ENCODE measurements around the gene CRISPLD2.
A peak's percentile ranks its signal among the peaks of the same experiment; 100 is the strongest.
"Not testable (repeated sequence)": the region's sequence is repeated elsewhere in the genome, so short reads cannot be mapped to it uniquely, and the experiment has no call there.

The CRISPLD2 gene

DNA sequence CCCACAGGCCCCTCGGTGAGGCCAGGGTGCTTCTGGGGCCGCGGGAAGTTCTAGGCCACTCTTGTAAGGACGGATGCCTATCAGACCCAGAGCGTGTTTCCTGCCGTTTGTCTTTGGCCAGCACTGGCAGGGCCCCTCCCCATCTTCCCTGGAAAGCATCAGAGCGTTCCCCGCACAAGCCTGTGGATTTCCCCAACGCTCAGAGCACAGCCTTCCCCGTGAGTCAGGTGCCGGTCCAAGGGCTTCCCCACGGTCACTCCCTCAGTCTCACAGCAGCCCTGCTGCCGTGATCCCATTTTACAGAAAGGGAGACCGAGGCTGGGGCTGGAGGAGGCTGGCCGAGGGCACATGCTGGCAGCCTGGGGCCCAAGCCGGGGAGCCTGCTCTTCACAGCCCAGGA, 33.7 kb downstream of the CRISPLD2 start (continued):
- TF ChIP-seq, protein P1, sequence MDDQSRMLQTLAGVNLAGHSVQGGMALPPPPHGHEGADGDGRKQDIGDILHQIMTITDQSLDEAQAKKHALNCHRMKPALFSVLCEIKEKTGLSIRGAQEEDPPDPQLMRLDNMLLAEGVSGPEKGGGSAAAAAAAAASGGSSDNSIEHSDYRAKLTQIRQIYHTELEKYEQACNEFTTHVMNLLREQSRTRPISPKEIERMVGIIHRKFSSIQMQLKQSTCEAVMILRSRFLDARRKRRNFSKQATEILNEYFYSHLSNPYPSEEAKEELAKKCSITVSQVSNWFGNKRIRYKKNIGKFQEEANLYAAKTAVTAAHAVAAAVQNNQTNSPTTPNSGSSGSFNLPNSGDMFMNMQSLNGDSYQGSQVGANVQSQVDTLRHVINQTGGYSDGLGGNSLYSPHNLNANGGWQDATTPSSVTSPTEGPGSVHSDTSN (CRISPR knock-in tag; IDR thresholded peaks at IDR 0.05): no peak
- no peak for TF ChIP-seq ZNF175 (tag by site-specific recombination; IDR thresholded peaks at IDR 0.05)

DNA sequence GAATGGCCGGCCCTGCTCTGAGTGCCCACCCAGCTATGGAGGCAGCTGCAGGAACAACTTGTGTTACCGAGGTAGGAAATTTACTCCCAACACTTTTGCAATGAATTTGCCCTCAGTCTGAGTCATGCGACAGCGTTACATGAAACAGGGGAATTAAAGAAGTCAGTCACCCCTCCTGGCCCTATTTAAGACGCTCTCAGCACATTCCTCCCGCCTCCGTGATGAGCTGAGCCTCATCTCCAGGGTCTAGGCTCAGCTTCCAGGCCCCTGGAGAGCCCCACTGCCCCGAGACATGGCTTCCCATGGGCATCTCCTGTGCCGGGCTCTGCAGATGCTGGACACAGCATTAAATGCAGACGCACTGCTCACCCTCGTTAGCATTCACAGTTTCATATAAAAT, 35.0 kb downstream of the CRISPLD2 start:
- CTCF ChIA-PET: interaction anchor here (0.6 kb wide), 1 partner anchor 113 kb away, joined by 3 read pairs; no protein-coding TSS in a partner anchor
- POLR2A ChIA-PET: no interaction called here
- no peaks in the 10 kb centered on the region; the same call in 1 of the 2 replicates for H3K4me1 ChIP-seq (ENCODE audit: control insufficient read depth, insufficient read depth, low read length)
- H3K4me3 ChIP-seq (ENCODE audit: low read depth, low read length): no peak overlapping the region
- TF ChIP-seq ZNF549 (tag by site-specific recombination; IDR thresholded peaks at IDR 0.05) (no peak), EGR2 (tag by site-specific recombination; IDR thresholded peaks at IDR 0.05; ENCODE audit: low read depth) (no peak), ZNF426 (tag by site-specific recombination; IDR thresholded peaks at IDR 0.05) (no peak), ZIC2 (tag by site-specific recombination; IDR thresholded peaks at IDR 0.05) (no peak), ZNF175 (tag by site-specific recombination; IDR thresholded peaks at IDR 0.05) (no peak), YY1 (tag by site-specific recombination; IDR thresholded peaks at IDR 0.05) (no peak), ZNF621 (tag by site-specific recombination; IDR thresholded peaks at IDR 0.05) (no peak)
- TF ChIP-seq, protein P2, sequence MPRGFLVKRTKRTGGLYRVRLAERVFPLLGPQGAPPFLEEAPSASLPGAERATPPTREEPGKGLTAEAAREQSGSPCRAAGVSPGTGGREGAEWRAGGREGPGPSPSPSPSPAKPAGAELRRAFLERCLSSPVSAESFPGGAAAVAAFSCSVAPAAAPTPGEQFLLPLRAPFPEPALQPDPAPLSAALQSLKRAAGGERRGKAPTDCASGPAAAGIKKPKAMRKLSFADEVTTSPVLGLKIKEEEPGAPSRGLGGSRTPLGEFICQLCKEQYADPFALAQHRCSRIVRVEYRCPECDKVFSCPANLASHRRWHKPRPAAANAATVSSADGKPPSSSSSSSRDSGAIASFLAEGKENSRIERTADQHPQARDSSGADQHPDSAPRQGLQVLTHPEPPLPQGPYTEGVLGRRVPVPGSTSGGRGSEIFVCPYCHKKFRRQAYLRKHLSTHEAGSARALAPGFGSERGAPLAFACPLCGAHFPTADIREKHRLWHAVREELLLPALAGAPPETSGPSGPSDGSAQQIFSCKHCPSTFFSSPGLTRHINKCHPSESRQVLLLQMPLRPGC (tag by site-specific recombination; IDR thresholded peaks at IDR 0.05): no peak
- TF ChIP-seq, protein P3, sequence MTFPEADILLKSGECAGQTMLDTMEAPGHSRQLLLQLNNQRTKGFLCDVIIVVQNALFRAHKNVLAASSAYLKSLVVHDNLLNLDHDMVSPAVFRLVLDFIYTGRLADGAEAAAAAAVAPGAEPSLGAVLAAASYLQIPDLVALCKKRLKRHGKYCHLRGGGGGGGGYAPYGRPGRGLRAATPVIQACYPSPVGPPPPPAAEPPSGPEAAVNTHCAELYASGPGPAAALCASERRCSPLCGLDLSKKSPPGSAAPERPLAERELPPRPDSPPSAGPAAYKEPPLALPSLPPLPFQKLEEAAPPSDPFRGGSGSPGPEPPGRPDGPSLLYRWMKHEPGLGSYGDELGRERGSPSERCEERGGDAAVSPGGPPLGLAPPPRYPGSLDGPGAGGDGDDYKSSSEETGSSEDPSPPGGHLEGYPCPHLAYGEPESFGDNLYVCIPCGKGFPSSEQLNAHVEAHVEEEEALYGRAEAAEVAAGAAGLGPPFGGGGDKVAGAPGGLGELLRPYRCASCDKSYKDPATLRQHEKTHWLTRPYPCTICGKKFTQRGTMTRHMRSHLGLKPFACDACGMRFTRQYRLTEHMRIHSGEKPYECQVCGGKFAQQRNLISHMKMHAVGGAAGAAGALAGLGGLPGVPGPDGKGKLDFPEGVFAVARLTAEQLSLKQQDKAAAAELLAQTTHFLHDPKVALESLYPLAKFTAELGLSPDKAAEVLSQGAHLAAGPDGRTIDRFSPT (tag by site-specific recombination; IDR thresholded peaks at IDR 0.05): no peak
- no peaks in the 10 kb centered on the region; the same call in 1 of the 2 replicates for H3K9me3 ChIP-seq (ENCODE audit: control insufficient read depth, insufficient read depth, low read depth, low read length)
- no peaks in the 10 kb centered on the region for H3K36me3 ChIP-seq (ENCODE audit: control insufficient read depth in 2 of 2, insufficient read depth in 1 of 2, low read length in 2 of 2)
- H3K27ac ChIP-seq (ENCODE audit: extremely low read depth, low read depth, low read length): no peak overlapping the region

DNA sequence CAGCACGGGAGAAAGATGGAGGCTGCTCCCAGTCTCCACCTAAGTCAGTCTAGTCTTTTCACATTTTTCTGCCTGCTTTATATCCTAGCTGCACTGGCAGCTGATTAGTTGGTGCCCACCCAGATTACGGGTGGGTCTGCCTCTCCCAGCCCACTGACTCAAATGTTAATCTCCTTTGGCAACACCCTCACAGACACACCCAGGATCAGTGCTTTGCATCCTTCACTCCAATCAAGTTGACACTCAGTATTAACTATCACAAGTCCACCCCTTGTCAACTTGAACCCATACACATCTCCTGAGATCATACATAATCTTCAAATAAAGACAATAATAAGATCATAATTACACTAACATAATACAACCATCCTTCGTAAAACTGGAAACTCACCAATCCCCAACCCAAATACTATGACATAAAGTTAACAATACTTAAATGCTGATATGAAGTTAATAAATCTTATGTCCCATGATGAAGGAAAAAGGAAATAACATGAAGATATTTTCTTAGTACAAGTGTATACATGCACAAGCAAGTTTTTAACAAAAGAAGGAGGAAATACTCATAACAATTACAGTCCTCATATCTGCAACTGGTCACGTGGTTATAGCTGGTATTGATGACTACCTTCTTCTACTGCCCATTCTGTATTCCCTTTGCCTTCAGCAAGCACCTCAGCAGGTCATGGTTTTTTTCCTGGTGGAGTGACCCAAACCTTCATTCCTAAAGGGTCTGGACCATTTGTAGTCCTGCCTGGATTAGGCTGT, 35.8 kb downstream of the CRISPLD2 start:
- POLR2A ChIA-PET; H3K27ac ChIP-seq (ENCODE audit: extremely low read depth, low read depth, low read length); H3K4me1 ChIP-seq (ENCODE audit: control insufficient read depth, insufficient read depth, low read length); H3K36me3 ChIP-seq (ENCODE audit: control insufficient read depth in 2 of 2, insufficient read depth in 1 of 2, low read length in 2 of 2); H3K9me3 ChIP-seq (ENCODE audit: control insufficient read depth, insufficient read depth, low read depth, low read length); H3K4me3 ChIP-seq (ENCODE audit: low read depth, low read length): not testable (repeated sequence)
- TF ChIP-seq KLF1 (tag by site-specific recombination; IDR thresholded peaks at IDR 0.05): peak; percentile 90
- CTCF ChIA-PET: interaction anchor here (0.6 kb wide), 1 partner anchor 113 kb away, joined by 3 read pairs; no protein-coding TSS in a partner anchor

DNA sequence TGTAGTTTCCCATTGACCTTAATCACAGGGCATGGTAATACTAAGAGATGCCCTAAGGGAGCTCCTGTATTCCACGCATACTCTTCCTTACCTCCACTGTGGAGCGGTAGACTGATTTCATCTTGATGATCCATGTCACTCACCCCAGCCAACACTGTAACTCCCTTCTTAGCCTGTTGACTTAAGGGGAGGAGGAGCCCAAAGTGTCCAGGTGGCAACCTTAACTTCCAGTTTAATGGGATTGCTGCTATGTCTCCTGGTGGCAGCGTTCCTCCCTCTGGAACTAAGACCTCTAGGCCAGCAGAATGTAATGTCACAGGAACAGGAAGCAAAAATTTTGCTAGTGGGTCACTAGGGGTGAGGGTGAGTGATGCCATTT, 36.4 kb downstream of the CRISPLD2 start:
- H3K9me3 ChIP-seq (ENCODE audit: control insufficient read depth, insufficient read depth, low read depth, low read length); H3K36me3 ChIP-seq (ENCODE audit: control insufficient read depth in 2 of 2, insufficient read depth in 1 of 2, low read length in 2 of 2); H3K4me3 ChIP-seq (ENCODE audit: low read depth, low read length); H3K27ac ChIP-seq (ENCODE audit: extremely low read depth, low read depth, low read length); H3K4me1 ChIP-seq (ENCODE audit: control insufficient read depth, insufficient read depth, low read length); CTCF ChIA-PET; POLR2A ChIA-PET: not testable (repeated sequence)

DNA sequence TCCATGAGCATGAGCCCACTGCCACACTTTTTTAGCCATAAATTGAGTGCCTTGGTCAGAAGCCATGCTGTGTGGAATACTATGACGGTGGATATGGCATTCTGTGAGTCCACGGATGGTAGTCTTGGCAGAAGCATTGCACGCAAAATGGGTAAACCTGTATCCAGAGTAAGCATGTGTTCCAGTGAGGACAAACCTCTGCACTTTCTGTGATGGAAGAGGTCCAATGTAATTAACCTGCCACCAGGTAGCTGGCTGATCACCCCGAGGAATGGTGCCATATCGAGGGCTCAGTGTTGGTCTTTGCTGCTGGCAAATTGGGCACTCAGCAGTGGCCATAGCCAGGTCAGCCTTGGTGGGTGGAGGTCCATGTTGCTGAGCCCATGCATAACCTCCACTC, 37.0 kb downstream of the CRISPLD2 start:
- H3K4me1 ChIP-seq (ENCODE audit: control insufficient read depth, insufficient read depth, low read length); H3K36me3 ChIP-seq (ENCODE audit: control insufficient read depth in 2 of 2, insufficient read depth in 1 of 2, low read length in 2 of 2); H3K4me3 ChIP-seq (ENCODE audit: low read depth, low read length); H3K9me3 ChIP-seq (ENCODE audit: control insufficient read depth, insufficient read depth, low read depth, low read length); CTCF ChIA-PET; POLR2A ChIA-PET; H3K27ac ChIP-seq (ENCODE audit: extremely low read depth, low read depth, low read length): not testable (repeated sequence)

Measured in HEK293 (cell line).